Urothelium cell line (cell line): ENCODE measurements around the gene CS.

Experiments
- DNase-seq: peaks from one replicate; pipeline ENCODE4 v3.0.0; 2011; ENCODE audit warnings: low spot score, mixed read lengths
- FAIRE-seq: peaks from 2 replicates; lab custom pipeline; 2011; peaks lifted over from hg19 to GRCh38; lab: Jason Lieb, UNC

Gene CS

GRCh38 chr12:56255671-56256070 is 44.5 kb downstream of the CS start:
- DNase-seq (no peak), FAIRE-seq (no peak)

GRCh38 chr12:56253091-56253490 is 47.0 kb downstream of the CS start:
- DNase-seq, result no peak
- FAIRE-seq, result no peak

- DNase-seq (no peak), FAIRE-seq (no peak)
Observed at GRCh38 chr12:56252649-56253048, 47.5 kb downstream of the CS start.

- FAIRE-seq (no peak), DNase-seq (no peak)
Observed at GRCh38 chr12:56248711-56249110, 51.4 kb downstream of the CS start.

- DNase-seq (no peak), FAIRE-seq (no peak)
Observed at GRCh38 chr12:56247923-56248322, 52.2 kb downstream of the CS start.

GRCh38 chr12:56244494-56244893 is 55.6 kb downstream of the CS start:
- FAIRE-seq (no peak), DNase-seq (no peak)

GRCh38 chr12:56243731-56244181 is 56.4 kb downstream of the CS start:
- DNase-seq, result no peak
- no peak for FAIRE-seq

- no peak for FAIRE-seq
- DNase-seq, result no peak
Observed at GRCh38 chr12:56242986-56243385, 57.1 kb downstream of the CS start.

GRCh38 chr12:56241424-56242303 is 58.5 kb downstream of the CS start:
- FAIRE-seq, result peak; percentile 20
- DNase-seq, result no peak

GRCh38 chr12:56237552-56237951 is 62.6 kb downstream of the CS start:
- DNase-seq (no peak), FAIRE-seq (no peak)

- DNase-seq (no peak), FAIRE-seq (no peak)
Observed at GRCh38 chr12:56236985-56237384, 63.1 kb downstream of the CS start.

GRCh38 chr12:56236091-56236490 is 64.0 kb downstream of the CS start:
- no peak for FAIRE-seq
- no peak for DNase-seq

GRCh38 chr12:56234746-56235436 is 65.2 kb downstream of the CS start:
- FAIRE-seq (no peak), DNase-seq (no peak)

- no peak for FAIRE-seq
Observed at GRCh38 chr12:56231184-56231582, 68.9 kb downstream of the CS start.

GRCh38 chr12:56230432-56231183 is 69.5 kb downstream of the CS start:
- FAIRE-seq (no peak), DNase-seq (no peak)

More at GRCh38 chr12:56231184-56231582, 68.9 kb downstream of the CS start:
- no peak for DNase-seq

- DNase-seq, result no peak
- no peak for FAIRE-seq
Observed at GRCh38 chr12:56229916-56230431, 70.2 kb downstream of the CS start, which contains the start of gene SLC39A5. TSS of gene SLC39A5 (plus strand) at chr12:56230051. CDS start at chr12:56231275, 1,224 bp downstream.

GRCh38 chr12:56229082-56229481 is 71.0 kb downstream of the CS start:
- DNase-seq, result no peak
- no peak for FAIRE-seq

- no peak for DNase-seq
- FAIRE-seq, result no peak
Observed at GRCh38 chr12:56224954-56225353, 75.2 kb downstream of the CS start.

GRCh38 chr12:56224102-56224701 is 75.9 kb downstream of the CS start, which contains the start of gene NABP2:
TSS of gene NABP2 (plus strand) at chr12:56224342. CDS start at chr12:56224857, 515 bp downstream.
- FAIRE-seq (peak; percentile 95), DNase-seq (peak; percentile 99)

- FAIRE-seq, result no peak
Observed at GRCh38 chr12:56223571-56224101, 76.5 kb downstream of the CS start.

More at GRCh38 chr12:56223571-56224101, 76.5 kb downstream of the CS start:
- DNase-seq, result no peak
